ENCODE results near the gene RPL41.

- TF ChIP-seq GATA2 (IDR thresholded peaks at IDR 0.05; ENCODE audit: low read depth, low read length), result no peak
- TF ChIP-seq GATA3 (IDR thresholded peaks at IDR 0.05; ENCODE audit: low read depth, low read length), result no peak
Observed at GRCh38 chr12:56157201-56158028, 41.0 kb downstream of the RPL41 start.

Data from SH-SY5Y (cell line).